ENCODE measurements around the gene SLC10A1. TPM values are rescaled to one million over a fixed set of nuclear protein-coding genes. Genes with fewer than 3 reads are reported as not detected.

SLC10A1 gene
- total RNA-seq, 1 experiment from 2014 or later: not detected

GRCh38 chr14:69845050-69845581 is 48.1 kb upstream of the SLC10A1 start:
- no peaks in the 10 kb centered on the region for H3K9me3 Mint-ChIP-seq
- no peaks in the 10 kb centered on the region for H3K79me2 ChIP-seq (ENCODE audit: insufficient read depth, low read length)
- no peak overlapping the region for H2AFZ ChIP-seq (ENCODE audit: low read length)
- H2AK5ac ChIP-seq (ENCODE audit: insufficient read length, low read length): no peak overlapping the region
- WGBS (ENCODE audit: extremely low coverage, insufficient read length, low lambda C conversion rate): no CpG with 5 or more reads among the region's 2 CpGs
- no peak overlapping the region for H4K8ac ChIP-seq (replicated peaks; ENCODE audit: insufficient read length, low read depth, low read length)
- H2BK12ac ChIP-seq (ENCODE audit: insufficient read length, low read depth, low read length): no peak overlapping the region
- TF ChIP-seq, protein P1, sequence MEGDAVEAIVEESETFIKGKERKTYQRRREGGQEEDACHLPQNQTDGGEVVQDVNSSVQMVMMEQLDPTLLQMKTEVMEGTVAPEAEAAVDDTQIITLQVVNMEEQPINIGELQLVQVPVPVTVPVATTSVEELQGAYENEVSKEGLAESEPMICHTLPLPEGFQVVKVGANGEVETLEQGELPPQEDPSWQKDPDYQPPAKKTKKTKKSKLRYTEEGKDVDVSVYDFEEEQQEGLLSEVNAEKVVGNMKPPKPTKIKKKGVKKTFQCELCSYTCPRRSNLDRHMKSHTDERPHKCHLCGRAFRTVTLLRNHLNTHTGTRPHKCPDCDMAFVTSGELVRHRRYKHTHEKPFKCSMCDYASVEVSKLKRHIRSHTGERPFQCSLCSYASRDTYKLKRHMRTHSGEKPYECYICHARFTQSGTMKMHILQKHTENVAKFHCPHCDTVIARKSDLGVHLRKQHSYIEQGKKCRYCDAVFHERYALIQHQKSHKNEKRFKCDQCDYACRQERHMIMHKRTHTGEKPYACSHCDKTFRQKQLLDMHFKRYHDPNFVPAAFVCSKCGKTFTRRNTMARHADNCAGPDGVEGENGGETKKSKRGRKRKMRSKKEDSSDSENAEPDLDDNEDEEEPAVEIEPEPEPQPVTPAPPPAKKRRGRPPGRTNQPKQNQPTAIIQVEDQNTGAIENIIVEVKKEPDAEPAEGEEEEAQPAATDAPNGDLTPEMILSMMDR (conservative IDR thresholded peaks at IDR 0.05): no peak
- no peaks in the 10 kb centered on the region for H3K27me3 ChIP-seq (ENCODE audit: insufficient read depth, low read length)
- no peaks in the 10 kb centered on the region for H3K27me3 Mint-ChIP-seq (ENCODE audit: low read depth)
- no peaks in the 10 kb centered on the region; the same call in 1 of the 2 replicates for H3K4me1 ChIP-seq (ENCODE audit: insufficient read depth, low read length)
- H3T11ph ChIP-seq (ENCODE audit: low read length): no peak overlapping the region
- no peak overlapping the region for H3K9ac ChIP-seq (ENCODE audit: extremely low read depth, insufficient read length, low read length)
- H3K4me1 Mint-ChIP-seq: no peaks in the 10 kb centered on the region
- H3K14ac ChIP-seq (ENCODE audit: insufficient read depth, low read length): no peak overlapping the region
- H3K4ac ChIP-seq (ENCODE audit: low read depth, low read length): no peak overlapping the region
- no peaks in the 10 kb centered on the region for H3K36me3 Mint-ChIP-seq (ENCODE audit: insufficient read depth in 1 of 3, low read depth in 3 of 3)
- no peaks in the 10 kb centered on the region for H3K79me1 ChIP-seq (ENCODE audit: insufficient read depth, low read depth, low read length, poor library complexity, severe bottlenecking)
- H3K23me2 ChIP-seq (ENCODE audit: insufficient read length, low read depth, low read length, poor library complexity, severe bottlenecking): no peaks in the 10 kb centered on the region
- no peak overlapping the region for H4K5ac ChIP-seq (ENCODE audit: insufficient read length, low read depth, low read length)
- H3K9me3 ChIP-seq (ENCODE audit: control insufficient read depth, low read depth, low read length): no peaks in the 10 kb centered on the region
- no peak overlapping the region for H2BK120ac ChIP-seq (ENCODE audit: low read depth, low read length, poor library complexity, severe bottlenecking)
- no peak overlapping the region for H3K56ac ChIP-seq (ENCODE audit: insufficient read length, low read depth, low read length)
- H4K91ac ChIP-seq (ENCODE audit: insufficient read length, low read depth, low read length): no peak overlapping the region
- no peak overlapping the region for H3K27ac ChIP-seq (ENCODE audit: insufficient read length, low read depth, low read length)
- no peak overlapping the region for H3K4me2 ChIP-seq (ENCODE audit: insufficient read depth, insufficient read length, low read length)
- no peak overlapping the region for H2BK5ac ChIP-seq (ENCODE audit: insufficient read length, low read length)
- H3K23ac ChIP-seq (ENCODE audit: insufficient read length, low read depth, low read length): no peak overlapping the region
- no peak overlapping the region for H2BK20ac ChIP-seq (ENCODE audit: low read depth, low read length, poor library complexity, severe bottlenecking)
- no peak overlapping the region for H2BK15ac ChIP-seq (ENCODE audit: low read depth, low read length)
- no peak overlapping the region for H3K18ac ChIP-seq (ENCODE audit: insufficient read length, low read depth, low read length)
- no peak for DNase-seq
- H4K20me1 ChIP-seq (ENCODE audit: control insufficient read depth, insufficient read depth, insufficient read length): no peaks in the 10 kb centered on the region
- no peak overlapping the region for H3K4me3 Mint-ChIP-seq
- no peak overlapping the region; a peak in 1 of 7 replicates for H3K27ac Mint-ChIP-seq

Measured in H9 (cell line).